ENCODE results near the gene LRRC45. TPM values are rescaled to one million over a fixed set of nuclear protein-coding genes. Genes with fewer than 3 reads are reported as not detected.

LRRC45 gene
- total RNA-seq, 2 donors from 2014 or later = 11.8 to 15.4 TPM

GRCh38 chr17:82007495-82008257 is 15.4 kb upstream of the LRRC45 start:
- H3K9me3 Mint-ChIP-seq = no peaks in the 10 kb centered on the region
- no peaks in the 10 kb centered on the region for H3K27me3 Mint-ChIP-seq (ENCODE audit: low read depth)
- ATAC-seq (replicated peaks in 1 of 2) = no peak

GRCh38 chr17:82008258-82008940 is 14.7 kb upstream of the LRRC45 start:
- no peak for ATAC-seq (replicated peaks in 1 of 2)
- no peaks in the 10 kb centered on the region for H3K9me3 Mint-ChIP-seq
- H3K4me3 Mint-ChIP-seq = no peak overlapping the region
- no peak for DNase-seq
- H3K27me3 Mint-ChIP-seq (ENCODE audit: low read depth) = no peaks in the 10 kb centered on the region
- H3K36me3 Mint-ChIP-seq (ENCODE audit: insufficient read depth in 2 of 2) = no peaks in the 10 kb centered on the region
- no peak overlapping the region for H3K27ac Mint-ChIP-seq
- no peaks in the 10 kb centered on the region for H3K4me1 Mint-ChIP-seq (ENCODE audit: low read depth)

More at GRCh38 chr17:82007495-82008257, 15.4 kb upstream of the LRRC45 start:
- Mint-ChIP-seq H3K4me1 (ENCODE audit: low read depth) (no peaks in the 10 kb centered on the region), H3K27ac (no peak overlapping the region), H3K4me3 (no peak overlapping the region), H3K36me3 (ENCODE audit: insufficient read depth in 2 of 2) (no peaks in the 10 kb centered on the region)
- no peak for DNase-seq

- H3K27ac Mint-ChIP-seq = no peak overlapping the region
- H3K27me3 Mint-ChIP-seq (ENCODE audit: low read depth) = no peaks in the 10 kb centered on the region
- ATAC-seq (replicated peaks in 1 of 2) = no peak
- no peaks in the 10 kb centered on the region for H3K36me3 Mint-ChIP-seq (ENCODE audit: insufficient read depth in 2 of 2)
- H3K4me3 Mint-ChIP-seq = no peak overlapping the region
- no peak for DNase-seq
- no peaks in the 10 kb centered on the region for H3K4me1 Mint-ChIP-seq (ENCODE audit: low read depth)
- H3K9me3 Mint-ChIP-seq = no peaks in the 10 kb centered on the region
These were observed 14.1 kb upstream of the LRRC45 start for GRCh38 chr17:82008941-82009405.

- ATAC-seq (replicated peaks in 1 of 2) (peak in 1 of 2 donors; percentile 58), DNase-seq (peak in 1 of 2 donors; percentile 30)
- H3K27me3 Mint-ChIP-seq (ENCODE audit: low read depth) = no peaks in the 10 kb centered on the region
- H3K4me3 Mint-ChIP-seq = peak overlapping the region in 1 of 2 donors; percentile 40
- no peak overlapping the region for H3K27ac Mint-ChIP-seq
- no peaks in the 10 kb centered on the region for H3K36me3 Mint-ChIP-seq (ENCODE audit: insufficient read depth in 2 of 2)
- H3K4me1 Mint-ChIP-seq (ENCODE audit: low read depth) = no peaks in the 10 kb centered on the region
- no peaks in the 10 kb centered on the region for H3K9me3 Mint-ChIP-seq
These were observed 13.7 kb upstream of the LRRC45 start for GRCh38 chr17:82009413-82009812.

GRCh38 chr17:82010575-82011525 is 12.3 kb upstream of the LRRC45 start:
- ATAC-seq (replicated peaks in 1 of 2) = no peak
- Mint-ChIP-seq H3K9me3 (no peaks in the 10 kb centered on the region), H3K4me1 (ENCODE audit: low read depth) (no peaks in the 10 kb centered on the region), H3K27me3 (ENCODE audit: low read depth) (no peaks in the 10 kb centered on the region), H3K36me3 (ENCODE audit: insufficient read depth in 2 of 2) (no peaks in the 10 kb centered on the region), H3K27ac (no peak overlapping the region), H3K4me3 (no peak overlapping the region)
- no peak for DNase-seq

- ATAC-seq (replicated peaks in 1 of 2) (no peak), DNase-seq (no peak)
- Mint-ChIP-seq H3K36me3 (ENCODE audit: insufficient read depth in 2 of 2) (no peaks in the 10 kb centered on the region), H3K4me1 (ENCODE audit: low read depth) (no peaks in the 10 kb centered on the region), H3K27ac (no peak overlapping the region), H3K4me3 (no peak overlapping the region), H3K27me3 (ENCODE audit: low read depth) (no peaks in the 10 kb centered on the region), H3K9me3 (no peaks in the 10 kb centered on the region)
These were observed 11.4 kb upstream of the LRRC45 start for GRCh38 chr17:82011617-82012187.

GRCh38 chr17:82012261-82012639 is 10.9 kb upstream of the LRRC45 start:
- Mint-ChIP-seq H3K36me3 (ENCODE audit: insufficient read depth in 2 of 2) (no peaks in the 10 kb centered on the region), H3K4me1 (ENCODE audit: low read depth) (no peaks in the 10 kb centered on the region), H3K9me3 (no peaks in the 10 kb centered on the region), H3K4me3 (no peak overlapping the region), H3K27ac (no peak overlapping the region), H3K27me3 (ENCODE audit: low read depth) (no peaks in the 10 kb centered on the region)
- ATAC-seq (replicated peaks in 1 of 2) (no peak), DNase-seq (no peak)

GRCh38 chr17:82012640-82013295 is 10.3 kb upstream of the LRRC45 start:
- no peak overlapping the region for H3K27ac Mint-ChIP-seq
- DNase-seq = no peak
- H3K36me3 Mint-ChIP-seq (ENCODE audit: insufficient read depth in 2 of 2) = no peaks in the 10 kb centered on the region
- no peaks in the 10 kb centered on the region for H3K27me3 Mint-ChIP-seq (ENCODE audit: low read depth)
- H3K4me1 Mint-ChIP-seq (ENCODE audit: low read depth) = no peaks in the 10 kb centered on the region
- ATAC-seq (replicated peaks in 1 of 2) = no peak
- no peaks in the 10 kb centered on the region for H3K9me3 Mint-ChIP-seq
- H3K4me3 Mint-ChIP-seq = no peak overlapping the region

GRCh38 chr17:82013341-82013740 is 9.8 kb upstream of the LRRC45 start:
- Mint-ChIP-seq H3K4me3 (no peak overlapping the region), H3K36me3 (ENCODE audit: insufficient read depth in 2 of 2) (no peaks in the 10 kb centered on the region), H3K4me1 (ENCODE audit: low read depth) (no peaks in the 10 kb centered on the region), H3K27me3 (ENCODE audit: low read depth) (no peaks in the 10 kb centered on the region), H3K27ac (no peak overlapping the region), H3K9me3 (no peaks in the 10 kb centered on the region)
- no peak for ATAC-seq (replicated peaks in 1 of 2)
- no peak for DNase-seq

- Mint-ChIP-seq H3K4me3 (no peak overlapping the region), H3K4me1 (ENCODE audit: low read depth) (no peaks in the 10 kb centered on the region), H3K27ac (no peak overlapping the region), H3K27me3 (ENCODE audit: low read depth) (no peaks in the 10 kb centered on the region), H3K36me3 (ENCODE audit: insufficient read depth in 2 of 2) (no peaks in the 10 kb centered on the region), H3K9me3 (no peaks in the 10 kb centered on the region)
- ATAC-seq (replicated peaks in 1 of 2) (no peak), DNase-seq (no peak)
These were observed 9.3 kb upstream of the LRRC45 start for GRCh38 chr17:82013772-82014321.

- no peaks in the 10 kb centered on the region for H3K4me1 Mint-ChIP-seq (ENCODE audit: low read depth)
- DNase-seq (no peak), ATAC-seq (replicated peaks in 1 of 2) (no peak)
- H3K27ac Mint-ChIP-seq = no peak overlapping the region
- no peaks in the 10 kb centered on the region for H3K27me3 Mint-ChIP-seq (ENCODE audit: low read depth)
- no peaks in the 10 kb centered on the region for H3K9me3 Mint-ChIP-seq
- no peak overlapping the region for H3K4me3 Mint-ChIP-seq
- H3K36me3 Mint-ChIP-seq (ENCODE audit: insufficient read depth in 2 of 2) = no peaks in the 10 kb centered on the region
These were observed 8.7 kb upstream of the LRRC45 start for GRCh38 chr17:82014432-82014831.

- Mint-ChIP-seq H3K27ac (no peak overlapping the region), H3K9me3 (no peaks in the 10 kb centered on the region), H3K4me1 (ENCODE audit: low read depth) (peaks cover under 1% of the 10 kb centered on the region), H3K36me3 (ENCODE audit: insufficient read depth in 2 of 2) (no peaks in the 10 kb centered on the region), H3K4me3 (no peak overlapping the region), H3K27me3 (ENCODE audit: low read depth) (no peaks in the 10 kb centered on the region)
- ATAC-seq (replicated peaks in 1 of 2) (no peak), DNase-seq (no peak)
These were observed 8.2 kb upstream of the LRRC45 start for GRCh38 chr17:82014971-82015310.

All from activated T-cell treated with anti-CD3 and anti-CD28 coated beads, Interleukin-2, amount 50 U/mL, for 72 hours (primary cell).